G401 (cell line): ENCODE measurements around the gene DOCK11. TPM values are rescaled to one million over a fixed set of nuclear protein-coding genes. Genes with fewer than 3 reads are reported as not detected.
"Not testable (repeated sequence)": the region's sequence is repeated elsewhere in the genome, so short reads cannot be mapped to it uniquely, and the experiment has no call there.

Experiments
- DNase-seq: peaks from one replicate; pipeline ENCODE4 v3.0.0-alpha.2; 2015; ENCODE audit warnings: low spot score
- in situ Hi-C: cut with HindIII; loops from 2 replicates; pipeline ENCODE4 v1.10.0; 2016; ENCODE audit warnings: low sequenced_read_pairs, mixed read lengths
- total RNA-seq: library from RNA; depleted of rRNA; stranded (reverse); fragments of >200 nt; shearing (Covaris generic); gene quantifications from 2 replicates; pipeline ENCODE4 v1.2.3, GENCODE V29; 2014; rRNA removed

Gene DOCK11
- total RNA-seq, 1 experiment from 2014 or later, result 0.88 TPM

DNA sequence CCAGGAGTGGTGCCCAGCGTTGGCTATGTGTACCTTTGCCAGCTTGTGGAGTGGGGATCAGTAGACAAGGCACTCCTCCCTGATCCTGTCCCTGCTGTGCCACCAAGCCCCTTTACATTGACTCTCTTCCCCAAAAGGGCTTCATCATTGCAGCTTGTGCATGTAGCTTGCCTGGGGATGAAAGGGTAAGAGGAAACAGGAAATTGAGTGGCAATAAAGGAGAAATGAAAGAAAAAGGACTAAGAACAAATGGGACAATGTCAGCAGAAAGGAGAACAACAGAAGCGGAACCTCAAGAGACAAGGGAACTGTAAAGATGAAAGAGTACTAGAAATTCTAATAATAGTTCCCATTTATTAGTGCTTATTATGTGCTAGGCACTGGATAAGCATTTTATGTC is 223.1 kb downstream of the DOCK11 start:
- DNase-seq, result no peak
- in situ Hi-C loops, result no loop called here

GRCh38 chrX:118720058-118720707 is 224.6 kb downstream of the DOCK11 start:
- in situ Hi-C loops, result no loop called here
- DNase-seq, result no peak

GRCh38 chrX:118723376-118723775 is 227.8 kb downstream of the DOCK11 start:
- in situ Hi-C loops, result no loop called here
- DNase-seq, result no peak

- no peak for DNase-seq
- in situ Hi-C loops, result no loop called here
Observed at GRCh38 chrX:118724365-118724764, 228.8 kb downstream of the DOCK11 start.

- DNase-seq, result no peak
- in situ Hi-C loops, result no loop called here
Observed at GRCh38 chrX:118724775-118725174, 229.2 kb downstream of the DOCK11 start.

DNA sequence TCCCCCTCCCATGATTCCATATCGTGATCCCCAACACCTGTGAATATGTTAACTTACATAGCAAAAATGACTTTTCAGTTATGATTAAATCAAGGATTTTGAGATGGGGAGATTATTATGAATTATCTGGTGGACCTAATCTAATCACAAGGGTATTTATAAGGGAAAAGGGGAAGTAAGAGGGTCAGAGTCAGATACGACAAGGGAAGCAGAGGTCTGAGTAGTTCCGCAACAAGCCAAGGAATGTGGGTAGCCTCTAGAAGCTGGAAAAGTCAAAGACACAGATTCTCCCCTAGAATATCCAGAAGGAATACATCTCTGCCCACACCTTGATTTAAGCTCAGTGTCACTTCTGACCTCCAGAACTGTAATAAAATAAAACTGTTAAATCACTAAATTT is 230.8 kb downstream of the DOCK11 start:
- in situ Hi-C loops, result no loop called here
- DNase-seq, result no peak

GRCh38 chrX:118726887-118727685 is 231.5 kb downstream of the DOCK11 start, which contains the start of gene IL13RA1:
Gene IL13RA1, plus strand, starts transcription at chrX:118727606. Its CDS starts 33 bp downstream, at chrX:118727639.
- peak; percentile 23 for DNase-seq
- in situ Hi-C loops, result no loop called here

DNA sequence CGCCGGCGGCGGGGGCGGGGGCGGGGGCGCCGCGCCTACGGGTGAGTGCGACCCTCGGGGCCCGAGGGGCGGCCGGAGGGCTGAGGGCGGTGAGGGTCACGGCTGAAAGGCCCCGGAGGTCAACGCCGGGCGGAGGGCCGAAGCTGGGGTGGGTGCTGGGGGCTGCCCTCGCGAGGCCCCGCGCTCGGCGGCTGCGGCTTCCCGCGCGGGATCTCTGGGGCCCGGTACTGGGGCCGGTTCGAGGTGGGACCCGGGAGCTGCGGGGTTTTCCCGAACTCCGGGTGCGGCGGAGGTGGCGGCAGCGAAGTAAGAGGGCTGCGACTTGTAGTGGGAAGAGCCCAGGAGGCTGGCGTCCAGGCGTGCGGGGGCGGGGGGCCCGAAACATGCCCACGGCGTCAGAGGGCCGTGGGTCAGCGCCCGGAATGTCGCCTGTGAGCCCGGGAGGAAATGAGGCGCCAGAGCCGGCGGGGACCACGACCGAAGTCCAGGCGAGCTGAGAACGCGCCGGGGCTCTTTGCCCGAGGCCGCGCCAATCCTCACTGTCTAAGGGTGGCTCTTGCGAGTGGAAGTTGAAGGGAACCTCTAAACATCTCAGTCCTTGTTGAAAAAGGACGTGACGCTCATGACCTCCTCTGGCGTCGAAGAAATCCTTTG is 232.2 kb downstream of the DOCK11 start:
- in situ Hi-C loops, result no loop called here
- no peak for DNase-seq

DNA sequence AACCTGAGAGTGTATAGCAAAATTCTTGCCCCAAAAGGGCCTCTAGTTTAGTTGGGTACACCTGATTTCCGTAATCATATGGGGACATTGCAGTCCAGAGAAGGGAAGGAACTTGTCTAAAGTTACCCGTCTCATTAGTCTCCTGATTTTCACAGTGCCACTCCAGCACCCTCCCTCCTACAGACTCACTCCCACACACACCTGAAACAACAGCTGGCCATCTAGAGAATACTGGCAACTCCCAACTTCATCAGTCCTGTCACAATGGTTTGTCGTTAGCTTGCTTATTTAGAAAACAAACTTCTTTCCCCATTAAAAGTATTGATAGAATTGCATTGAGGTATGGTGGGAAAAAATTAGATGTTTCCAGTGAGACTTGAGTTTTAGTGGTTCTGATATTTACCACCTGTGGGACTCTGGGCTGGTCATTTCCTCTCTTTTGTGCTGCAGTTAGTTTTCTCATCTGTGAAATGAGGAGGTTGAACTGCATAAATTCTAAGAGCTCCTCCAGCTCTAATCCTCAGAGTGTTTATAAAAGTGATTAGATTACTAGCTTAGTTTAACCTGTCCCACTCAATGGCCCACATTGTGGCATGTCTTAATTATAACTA is 233.5 kb downstream of the DOCK11 start:
- in situ Hi-C loops, result no loop called here
- DNase-seq, result no peak

DNA sequence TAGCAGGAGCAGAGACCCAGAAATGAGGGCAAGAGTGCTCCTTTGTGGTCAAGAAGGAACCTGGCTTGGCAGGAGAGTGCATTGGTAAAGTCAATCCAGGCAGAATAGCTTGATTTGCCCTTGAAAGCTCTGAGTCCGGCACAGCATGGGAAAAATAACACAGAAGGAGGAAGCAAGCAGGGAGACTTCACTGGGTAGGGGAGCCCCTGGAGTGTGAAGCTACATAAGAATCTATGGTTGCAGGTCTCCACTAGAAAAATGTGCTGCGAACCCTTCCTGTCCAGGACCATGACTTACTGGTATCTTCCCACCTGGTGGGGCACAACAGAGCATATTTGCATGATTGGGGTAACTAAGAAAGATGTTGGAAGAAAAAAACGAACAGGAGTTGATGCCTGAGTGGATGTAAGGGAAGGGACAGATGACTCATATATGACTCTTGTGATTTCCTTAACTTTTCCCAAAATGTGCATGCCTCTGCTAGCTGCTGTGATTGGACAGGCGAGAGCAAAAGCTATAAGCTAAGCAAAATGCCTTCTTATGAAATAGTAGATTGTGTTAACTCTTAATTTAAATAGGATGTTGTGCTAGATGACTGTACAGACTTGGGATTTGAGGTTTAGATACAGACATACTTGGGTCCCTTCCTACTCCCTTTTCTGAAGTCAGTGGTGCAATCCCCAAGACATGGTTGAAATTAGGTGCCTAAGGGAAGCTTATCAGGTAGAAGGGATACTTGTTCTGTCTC is 235.1 kb downstream of the DOCK11 start:
- DNase-seq, result no peak
- in situ Hi-C loops, result no loop called here

- DNase-seq, in situ Hi-C loops: not testable (repeated sequence)
Observed at GRCh38 chrX:118732551-118732950, 236.9 kb downstream of the DOCK11 start.

- in situ Hi-C loops, result no loop called here
Observed at GRCh38 chrX:118734909-118735308, 239.3 kb downstream of the DOCK11 start.

More at GRCh38 chrX:118734909-118735308, 239.3 kb downstream of the DOCK11 start:
- DNase-seq, result no peak

Other genes with a start within 250 kb of the DOCK11 start
- 2.8 and 6.4 TPM in 2 replicates for gene WDR44, start 149.7 kb upstream of the DOCK11 start, total RNA-seq
- gene IL13RA1, start 231.8 kb downstream of the DOCK11 start, total RNA-seq, result 25.0 and 29.7 TPM in 2 replicates